Measurements from ENCODE around the gene CELF2.

The CELF2 gene

DNA sequence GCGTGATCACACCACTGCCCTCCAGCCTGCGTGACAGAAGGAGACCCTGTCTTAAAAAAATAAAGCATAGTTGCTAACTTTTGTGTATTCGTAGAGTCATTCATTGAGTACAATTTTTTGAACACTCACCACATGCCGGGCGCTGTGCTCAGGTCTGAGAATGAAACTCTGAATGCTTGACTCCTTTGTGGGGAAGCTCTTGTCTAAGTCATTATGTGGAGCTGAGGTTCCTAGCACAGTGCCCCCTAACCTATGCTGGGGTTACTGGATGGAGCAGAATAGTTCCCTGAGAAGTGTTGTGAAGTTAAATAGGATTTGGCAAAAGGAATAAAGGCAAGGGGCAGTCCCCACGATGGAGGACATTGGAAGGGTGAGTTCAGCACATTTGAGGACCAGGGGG lies 123.3 kb downstream of the CELF2 start:
- no peak for TF ChIP-seq FOXP2 (optimal IDR thresholded peaks at IDR 0.05; ENCODE audit: borderline replicate concordance, extremely low read depth, extremely low read length, insufficient read depth)
- TF ChIP-seq, protein P1, sequence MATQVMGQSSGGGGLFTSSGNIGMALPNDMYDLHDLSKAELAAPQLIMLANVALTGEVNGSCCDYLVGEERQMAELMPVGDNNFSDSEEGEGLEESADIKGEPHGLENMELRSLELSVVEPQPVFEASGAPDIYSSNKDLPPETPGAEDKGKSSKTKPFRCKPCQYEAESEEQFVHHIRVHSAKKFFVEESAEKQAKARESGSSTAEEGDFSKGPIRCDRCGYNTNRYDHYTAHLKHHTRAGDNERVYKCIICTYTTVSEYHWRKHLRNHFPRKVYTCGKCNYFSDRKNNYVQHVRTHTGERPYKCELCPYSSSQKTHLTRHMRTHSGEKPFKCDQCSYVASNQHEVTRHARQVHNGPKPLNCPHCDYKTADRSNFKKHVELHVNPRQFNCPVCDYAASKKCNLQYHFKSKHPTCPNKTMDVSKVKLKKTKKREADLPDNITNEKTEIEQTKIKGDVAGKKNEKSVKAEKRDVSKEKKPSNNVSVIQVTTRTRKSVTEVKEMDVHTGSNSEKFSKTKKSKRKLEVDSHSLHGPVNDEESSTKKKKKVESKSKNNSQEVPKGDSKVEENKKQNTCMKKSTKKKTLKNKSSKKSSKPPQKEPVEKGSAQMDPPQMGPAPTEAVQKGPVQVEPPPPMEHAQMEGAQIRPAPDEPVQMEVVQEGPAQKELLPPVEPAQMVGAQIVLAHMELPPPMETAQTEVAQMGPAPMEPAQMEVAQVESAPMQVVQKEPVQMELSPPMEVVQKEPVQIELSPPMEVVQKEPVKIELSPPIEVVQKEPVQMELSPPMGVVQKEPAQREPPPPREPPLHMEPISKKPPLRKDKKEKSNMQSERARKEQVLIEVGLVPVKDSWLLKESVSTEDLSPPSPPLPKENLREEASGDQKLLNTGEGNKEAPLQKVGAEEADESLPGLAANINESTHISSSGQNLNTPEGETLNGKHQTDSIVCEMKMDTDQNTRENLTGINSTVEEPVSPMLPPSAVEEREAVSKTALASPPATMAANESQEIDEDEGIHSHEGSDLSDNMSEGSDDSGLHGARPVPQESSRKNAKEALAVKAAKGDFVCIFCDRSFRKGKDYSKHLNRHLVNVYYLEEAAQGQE (IDR thresholded peaks at IDR 0.05; ENCODE audit: insufficient read depth in 1 of 2, low read depth in 2 of 2, low read length in 2 of 2): no peak
- no peak for TF ChIP-seq SIN3A (IDR thresholded peaks at IDR 0.05; ENCODE audit: borderline replicate concordance, insufficient read depth, low read length)
- no peak for TF ChIP-seq POLR2AphosphoS5 (IDR thresholded peaks at IDR 0.05; ENCODE audit: low read depth, low read length)
- no peak for TF ChIP-seq TAF1 (IDR thresholded peaks at IDR 0.05; ENCODE audit: borderline replicate concordance, insufficient read depth, low read length)

DNA sequence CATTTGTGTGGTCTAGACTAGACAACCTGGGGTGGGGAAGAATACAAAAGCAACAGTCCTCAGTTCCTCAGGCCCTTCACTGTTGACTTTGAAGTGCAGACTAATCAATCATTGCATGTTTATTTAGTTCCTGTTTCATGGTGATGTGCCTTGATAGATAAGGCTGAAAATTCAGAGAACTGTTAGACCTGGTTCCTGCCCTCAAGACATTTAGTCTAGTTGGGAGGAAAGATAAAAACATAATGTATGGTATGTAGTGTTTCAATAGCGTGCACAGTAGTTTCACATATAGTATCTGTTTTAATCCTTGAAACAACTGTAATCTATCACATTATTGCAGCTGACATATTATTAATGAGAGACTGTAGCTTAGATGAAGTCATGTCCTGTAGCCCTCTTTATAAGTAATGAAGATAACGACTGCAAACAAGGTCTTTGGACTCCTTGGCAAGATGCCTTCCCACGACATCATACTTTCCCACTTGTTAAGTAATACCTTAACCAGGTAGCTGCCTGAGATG lies 124.0 kb downstream of the CELF2 start:
- TF ChIP-seq POLR2AphosphoS5 (IDR thresholded peaks at IDR 0.05; ENCODE audit: low read depth, low read length) (no peak), FOXP2 (optimal IDR thresholded peaks at IDR 0.05; ENCODE audit: borderline replicate concordance, extremely low read depth, extremely low read length, insufficient read depth) (no peak), SIN3A (IDR thresholded peaks at IDR 0.05; ENCODE audit: borderline replicate concordance, insufficient read depth, low read length) (no peak)

DNA sequence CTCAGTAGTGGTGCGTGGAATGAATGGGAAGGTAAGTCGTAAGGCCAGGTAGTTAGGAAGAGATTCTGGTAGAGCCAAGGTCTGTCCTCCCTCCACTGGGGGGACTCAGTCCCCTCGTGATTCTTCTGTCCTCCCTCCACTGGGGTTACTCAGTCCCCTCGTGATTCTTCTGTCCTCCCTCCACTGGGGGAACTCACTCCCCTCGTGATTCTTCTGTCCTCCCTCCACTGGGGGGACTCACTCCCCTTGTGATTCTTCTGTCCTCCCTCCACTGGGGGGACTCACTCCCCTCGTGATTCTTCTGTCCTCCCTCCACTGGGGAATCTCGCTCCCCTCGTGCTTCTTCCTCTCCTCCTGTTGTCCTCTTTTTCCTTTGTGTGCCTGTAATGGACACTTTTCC lies 125.1 kb downstream of the CELF2 start:
- no peak for TF ChIP-seq POLR2AphosphoS5 (IDR thresholded peaks at IDR 0.05; ENCODE audit: low read depth, low read length)
- no peak for TF ChIP-seq FOXP2 (optimal IDR thresholded peaks at IDR 0.05; ENCODE audit: borderline replicate concordance, extremely low read depth, extremely low read length, insufficient read depth)
- TF ChIP-seq, protein P1 (IDR thresholded peaks at IDR 0.05; ENCODE audit: insufficient read depth in 1 of 2, low read depth in 2 of 2, low read length in 2 of 2): no peak
- no peak for TF ChIP-seq TAF1 (IDR thresholded peaks at IDR 0.05; ENCODE audit: borderline replicate concordance, insufficient read depth, low read length)
- no peak for TF ChIP-seq SIN3A (IDR thresholded peaks at IDR 0.05; ENCODE audit: borderline replicate concordance, insufficient read depth, low read length)

DNA sequence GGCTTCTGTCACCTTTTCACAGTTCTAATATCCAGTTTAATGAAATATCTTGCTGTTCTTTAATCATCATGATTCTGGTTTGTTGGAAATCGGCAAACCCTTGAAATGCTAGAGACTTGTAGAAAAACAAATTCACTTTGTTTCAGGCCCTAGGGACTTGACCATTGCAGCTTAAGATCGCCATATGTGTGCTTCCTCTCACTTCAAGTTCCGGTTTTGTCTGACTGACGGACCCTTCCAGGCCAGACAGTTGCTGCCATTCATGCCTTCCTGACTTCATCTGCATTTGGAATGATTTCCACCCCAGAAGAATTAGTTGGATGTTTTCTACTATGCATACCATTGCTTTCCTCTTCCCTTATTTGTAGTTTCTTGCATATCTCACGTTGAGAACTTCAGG lies 125.6 kb downstream of the CELF2 start:
- no peak for TF ChIP-seq FOXP2 (optimal IDR thresholded peaks at IDR 0.05; ENCODE audit: borderline replicate concordance, extremely low read depth, extremely low read length, insufficient read depth)
- no peak for TF ChIP-seq TAF1 (IDR thresholded peaks at IDR 0.05; ENCODE audit: borderline replicate concordance, insufficient read depth, low read length)
- TF ChIP-seq, protein P1 (IDR thresholded peaks at IDR 0.05; ENCODE audit: insufficient read depth in 1 of 2, low read depth in 2 of 2, low read length in 2 of 2): no peak
- no peak for TF ChIP-seq POLR2AphosphoS5 (IDR thresholded peaks at IDR 0.05; ENCODE audit: low read depth, low read length)

DNA sequence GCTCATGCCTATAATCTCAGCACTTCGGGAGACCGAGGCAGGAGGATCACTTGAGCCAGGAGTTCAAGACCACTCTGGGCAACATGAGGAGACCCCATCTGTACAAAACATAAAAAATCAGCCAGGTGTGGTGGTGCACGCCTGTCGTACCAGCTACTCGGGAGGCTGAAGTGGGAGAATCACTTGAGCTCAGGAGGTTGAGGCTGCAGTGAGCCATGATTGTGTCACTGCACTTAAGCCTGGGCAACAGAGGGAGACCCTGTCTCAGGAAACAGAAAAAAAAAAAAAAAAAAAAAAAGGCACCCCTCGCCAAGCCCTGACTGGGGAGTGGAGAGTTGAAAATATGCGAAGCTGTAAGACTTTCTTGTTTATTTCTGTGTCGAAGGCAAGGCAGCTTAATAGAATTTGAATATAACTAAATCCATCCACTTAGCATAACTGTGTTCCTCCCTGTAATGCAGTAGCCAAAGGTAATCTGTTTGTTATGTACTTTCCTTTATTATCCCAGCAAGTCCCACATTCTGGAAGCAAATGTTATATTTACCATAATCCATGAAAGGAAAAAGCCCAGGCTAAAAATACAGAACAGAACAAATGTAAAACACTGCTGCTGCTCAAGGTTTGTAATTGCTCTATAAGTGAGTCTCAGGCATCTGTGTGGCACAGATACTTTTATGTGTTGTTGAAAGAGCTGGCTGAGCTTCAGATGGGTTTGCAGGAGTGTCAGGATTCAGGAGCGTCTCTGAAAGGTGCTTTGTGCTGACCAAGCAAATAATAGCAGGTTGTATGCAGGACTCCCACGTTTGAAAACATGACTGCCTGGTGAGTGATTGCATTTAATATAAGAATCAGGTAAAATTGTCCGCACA lies 127.2 kb downstream of the CELF2 start:
- TF ChIP-seq SIN3A (IDR thresholded peaks at IDR 0.05; ENCODE audit: borderline replicate concordance, insufficient read depth, low read length): no peak
- TF ChIP-seq FOXP2 (optimal IDR thresholded peaks at IDR 0.05; ENCODE audit: borderline replicate concordance, extremely low read depth, extremely low read length, insufficient read depth): no peak

DNA sequence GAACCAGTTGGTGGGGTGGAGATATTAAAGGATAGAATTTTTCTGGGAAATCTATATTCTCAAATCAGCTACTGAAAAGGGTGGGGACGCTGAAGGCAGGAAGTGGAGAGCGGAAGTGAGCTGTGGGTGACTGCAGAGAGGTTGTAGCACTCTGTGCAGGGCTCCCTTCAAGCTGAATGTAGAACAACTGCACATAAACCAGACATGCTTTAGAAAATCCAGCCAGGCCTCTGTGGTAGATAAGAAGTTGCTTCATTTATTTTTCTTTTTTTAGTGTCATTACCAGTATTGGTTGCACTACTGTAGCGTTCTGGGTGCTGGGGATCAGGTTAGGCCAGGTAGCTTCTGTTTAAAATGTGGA lies 127.8 kb downstream of the CELF2 start:
- no peak for TF ChIP-seq SIN3A (IDR thresholded peaks at IDR 0.05; ENCODE audit: borderline replicate concordance, insufficient read depth, low read length)
- no peak for TF ChIP-seq TAF1 (IDR thresholded peaks at IDR 0.05; ENCODE audit: borderline replicate concordance, insufficient read depth, low read length)
- TF ChIP-seq, protein P1 (IDR thresholded peaks at IDR 0.05; ENCODE audit: insufficient read depth in 1 of 2, low read depth in 2 of 2, low read length in 2 of 2): no peak
- no peak for TF ChIP-seq FOXP2 (optimal IDR thresholded peaks at IDR 0.05; ENCODE audit: borderline replicate concordance, extremely low read depth, extremely low read length, insufficient read depth)
- no peak for TF ChIP-seq POLR2AphosphoS5 (IDR thresholded peaks at IDR 0.05; ENCODE audit: low read depth, low read length)

All from PFSK-1 (cell line).